Liver (tissue), 9 donors: ENCODE measurements around the gene PRKN. TPM values are rescaled to one million over a fixed set of nuclear protein-coding genes. Genes with fewer than 3 reads are reported as not detected.

ENCODE experiments used
- DNase-seq: peaks from one replicate; pipeline ENCODE4 v3.0.0-alpha.2; 2017; ENCODE audit warnings: low spot score
- H3K27ac ChIP-seq, 2 donors: one replicate each; pipeline ENCODE4 v1.7.0; 2013; ENCODE audit warnings: inconsistent platforms in 2 of 2, low read length in 2 of 2, control low read depth in 1 of 2, low read depth in 1 of 2, mild to moderate bottlenecking in 1 of 2
- H3K27me3 ChIP-seq, 4 donors: one replicate each; pipeline versions ENCODE4 v1.6.1 to v1.7.0; 2013; ENCODE audit warnings: low read length in 3 of 4, inconsistent platforms in 1 of 4, mild to moderate bottlenecking in 1 of 4, moderate library complexity in 1 of 4; ENCODE audit not compliant: control insufficient read depth in 4 of 4, insufficient read depth in 4 of 4
- H3K36me3 ChIP-seq, 4 donors: one replicate each; pipeline versions ENCODE4 v1.6.1 to v1.7.0; 2013; ENCODE audit warnings: low read length in 3 of 4, mild to moderate bottlenecking in 3 of 4, low read depth in 1 of 4, moderate library complexity in 1 of 4; ENCODE audit not compliant: control insufficient read depth in 4 of 4, insufficient read depth in 3 of 4
- H3K4me1 ChIP-seq, 4 donors: one replicate each; pipeline versions ENCODE4 v1.6.1 to v1.7.0; 2013; ENCODE audit warnings: low read length in 3 of 4, mild to moderate bottlenecking in 3 of 4, moderate library complexity in 1 of 4; ENCODE audit not compliant: control insufficient read depth in 4 of 4, insufficient read depth in 4 of 4
- H3K4me3 ChIP-seq, 3 donors: one replicate each; pipeline versions ENCODE4 v1.6.1 to v1.7.0; 2013; ENCODE audit warnings: low read length in 3 of 3, control low read depth in 1 of 3, low read depth in 1 of 3, mild to moderate bottlenecking in 1 of 3
- H3K9ac ChIP-seq, 2 donors: one replicate each; pipeline ENCODE4 v1.7.0; 2013; ENCODE audit warnings: low read length in 2 of 2, mild to moderate bottlenecking in 2 of 2, moderate library complexity in 2 of 2, control low read depth in 1 of 2, low read depth in 1 of 2
- H3K9me3 ChIP-seq, 4 donors: one replicate each; pipeline versions ENCODE4 v1.6.1 to v1.7.0; 2013; ENCODE audit warnings: low read length in 3 of 4; ENCODE audit not compliant: control insufficient read depth in 4 of 4
- ATF3 ChIP-seq: IDR thresholded peaks from 2 replicates; pipeline ENCODE4 v1.6.1; 2016; ENCODE audit warnings: antibody characterized with exemption
- CTCF ChIP-seq: fragments of 150-350 bp; IDR thresholded peaks from 2 replicates; pipeline ENCODE4 v1.5.1; 2017; ENCODE audit warnings: improper control_type of control experiment, low read depth, low read length; ENCODE audit not compliant: missing input control
- EGR1 ChIP-seq, 2 donors: IDR thresholded peaks; 2 replicates each; pipeline ENCODE4 v1.6.1; 2016 to 2018; ENCODE audit warnings: antibody characterized with exemption in 2 of 2, low read depth in 2 of 2
- FOXA1 ChIP-seq: IDR thresholded peaks from 2 replicates; pipeline ENCODE4 v1.6.1; 2016; ENCODE audit warnings: antibody characterized with exemption
- FOXA2 ChIP-seq: IDR thresholded peaks from 2 replicates; pipeline ENCODE4 v1.6.1; 2016; ENCODE audit warnings: antibody characterized with exemption
- GABPA ChIP-seq, 2 donors: IDR thresholded peaks in 1 of 2; conservative IDR thresholded peaks in 1 of 2; 2 replicates each; pipeline ENCODE4 v1.6.1; 2016; ENCODE audit warnings: antibody characterized with exemption in 2 of 2, mild to moderate bottlenecking in 1 of 2, moderate library complexity in 1 of 2
- HNF4A ChIP-seq, 2 donors: conservative IDR thresholded peaks; 2 replicates each; pipeline ENCODE4 v1.6.1; 2016; ENCODE audit warnings: antibody characterized with exemption in 2 of 2, mild to moderate bottlenecking in 2 of 2
- HNF4G ChIP-seq: IDR thresholded peaks from 2 replicates; pipeline ENCODE4 v1.6.1; 2016; ENCODE audit warnings: antibody characterized with exemption
- JUND ChIP-seq, 2 donors: IDR thresholded peaks; 2 replicates each; pipeline ENCODE4 v1.6.1; 2016; ENCODE audit warnings: antibody characterized with exemption in 2 of 2
- MAX ChIP-seq: IDR thresholded peaks from 2 replicates; pipeline ENCODE4 v1.6.1; 2016; ENCODE audit warnings: antibody characterized with exemption
- NR2F2 ChIP-seq: IDR thresholded peaks from 2 replicates; pipeline ENCODE4 v1.6.1; 2016; ENCODE audit warnings: antibody characterized with exemption
- RAD21 ChIP-seq, 2 donors: IDR thresholded peaks; 2 replicates each; pipeline ENCODE4 v1.6.1; 2016; ENCODE audit warnings: antibody characterized with exemption in 2 of 2, mild to moderate bottlenecking in 2 of 2
- REST ChIP-seq: IDR thresholded peaks from 2 replicates; pipeline ENCODE4 v1.6.1; 2016; ENCODE audit warnings: antibody characterized with exemption, mild to moderate bottlenecking
- RXRA ChIP-seq, 2 donors: IDR thresholded peaks; 2 replicates each; pipeline ENCODE4 v1.6.1; 2017 to 2018; ENCODE audit warnings: antibody characterized with exemption in 2 of 2, mild to moderate bottlenecking in 1 of 2
- SP1 ChIP-seq: IDR thresholded peaks from 2 replicates; pipeline ENCODE4 v1.6.1; 2018; ENCODE audit warnings: antibody characterized with exemption, mild to moderate bottlenecking
- TAF1 ChIP-seq: conservative IDR thresholded peaks from 2 replicates; pipeline ENCODE4 v1.6.1; 2016; ENCODE audit warnings: antibody characterized with exemption, mild to moderate bottlenecking
- YY1 ChIP-seq: IDR thresholded peaks from 2 replicates; pipeline ENCODE4 v1.6.1; 2016; ENCODE audit warnings: antibody characterized with exemption, mild to moderate bottlenecking
- ZBTB33 ChIP-seq: IDR thresholded peaks from 2 replicates; pipeline ENCODE4 v1.6.1; 2016; ENCODE audit warnings: antibody characterized with exemption
- WGBS: extraction: QIAGEN DNeasy Blood & Tissue Kit; methylation state at CpG from one replicate; pipeline ENCODE4 v1.1.7; 2013; 5-methylcytosine and 5-hydroxymethylcytosine counted together
- polyA plus RNA-seq, 2 donors: library from polyadenylated mRNA; stranded (reverse) in 1 of 2; unstranded in 1 of 2; fragments of 200-250 nt in 1 of 2; fragments of >200 nt in 1 of 2; fragmentation: Nextera tagmentation in 1 of 2; extraction: Ambion mirVana in 1 of 2; gene quantifications; one replicate each; pipeline versions ENCODE4 v1.2.1 to v1.2.3, GENCODE V29; 2013 to 2015
- total RNA-seq, 2 donors: library from RNA; depleted of rRNA; stranded (reverse); fragments of >200 nt; gene quantifications; one replicate each; pipeline ENCODE4 v1.2.3, GENCODE V29; 2014
- donor health status: healthy.
- donor health status: healthy.
- donor health status: healthy.
- donor health status: healthy.
- donor health status: healthy.

The PRKN gene
- total and polyA plus RNA-seq, 4 donors, result 0.47 to 4.1 (median 3.2) TPM

GRCh38 chr6:162070639-162071038 is 656.9 kb downstream of the PRKN start:
- TF ChIP-seq RAD21 (IDR thresholded peaks at IDR 0.05) (no peak), CTCF (no peak), HNF4G (no peak), YY1 (no peak), NR2F2 (no peak), ATF3 (no peak), JUND (IDR thresholded peaks at IDR 0.05) (no peak), REST (no peak), FOXA1 (no peak), SP1 (no peak), TAF1 (no peak), MAX (no peak), EGR1 (IDR thresholded peaks at IDR 0.05; ENCODE audit: low read depth in 2 of 2) (no peak), RXRA (IDR thresholded peaks at IDR 0.05) (no peak), FOXA2 (no peak), HNF4A (conservative IDR thresholded peaks at IDR 0.05) (no peak), GABPA (IDR thresholded peaks at IDR 0.05 in 1 of 2, conservative IDR thresholded peaks at IDR 0.05 in 1 of 2) (no peak)
- H3K9me3 ChIP-seq, result peaks cover 0 to 3% (median 0%) of the 10 kb centered on the region in 4 donors
- no peak overlapping the region for H3K9ac ChIP-seq
- no peak overlapping the region for H3K27ac ChIP-seq
- H3K36me3 ChIP-seq, result no peaks in the 10 kb centered on the region
- no peak overlapping the region for H3K4me3 ChIP-seq
- 83% methylated on average over 5 of the region's 5 CpGs for WGBS
- no peaks in the 10 kb centered on the region for H3K27me3 ChIP-seq
- H3K4me1 ChIP-seq, result no peaks in the 10 kb centered on the region
- DNase-seq, result no peak

- DNase-seq, result no peak
- H3K4me3 ChIP-seq, result no peak overlapping the region
- no peak overlapping the region for H3K9ac ChIP-seq
- H3K4me1 ChIP-seq, result no peaks in the 10 kb centered on the region
- peaks cover 0 to 3% (median 0%) of the 10 kb centered on the region in 4 donors for H3K9me3 ChIP-seq
- no peaks in the 10 kb centered on the region for H3K36me3 ChIP-seq
- 93% methylated on average over 2 of the region's 2 CpGs for WGBS
- H3K27me3 ChIP-seq, result no peaks in the 10 kb centered on the region
- no peak for TF ChIP-seq MAX
- TF ChIP-seq EGR1 (IDR thresholded peaks at IDR 0.05; ENCODE audit: low read depth in 2 of 2), result no peak
- TF ChIP-seq SP1, result no peak
- no peak for TF ChIP-seq TAF1
- TF ChIP-seq REST, result no peak
- TF ChIP-seq GABPA (IDR thresholded peaks at IDR 0.05 in 1 of 2, conservative IDR thresholded peaks at IDR 0.05 in 1 of 2), result no peak
- no peak for TF ChIP-seq RAD21 (IDR thresholded peaks at IDR 0.05)
- no peak for TF ChIP-seq HNF4A (conservative IDR thresholded peaks at IDR 0.05)
- TF ChIP-seq CTCF, result no peak
- no peak for TF ChIP-seq ZBTB33
- TF ChIP-seq JUND (IDR thresholded peaks at IDR 0.05), result no peak
- no peak overlapping the region for H3K27ac ChIP-seq
These were observed 657.6 kb downstream of the PRKN start for GRCh38 chr6:162069995-162070394.
